ENCODE data around the gene SAMD11. TPM values are rescaled to one million over a fixed set of nuclear protein-coding genes. Genes with fewer than 3 reads are reported as not detected.

SAMD11 gene
- total and polyA plus RNA-seq, 5 donors from 2014 or later: 0.14 to 0.31 TPM; not detected in 3

DNA sequence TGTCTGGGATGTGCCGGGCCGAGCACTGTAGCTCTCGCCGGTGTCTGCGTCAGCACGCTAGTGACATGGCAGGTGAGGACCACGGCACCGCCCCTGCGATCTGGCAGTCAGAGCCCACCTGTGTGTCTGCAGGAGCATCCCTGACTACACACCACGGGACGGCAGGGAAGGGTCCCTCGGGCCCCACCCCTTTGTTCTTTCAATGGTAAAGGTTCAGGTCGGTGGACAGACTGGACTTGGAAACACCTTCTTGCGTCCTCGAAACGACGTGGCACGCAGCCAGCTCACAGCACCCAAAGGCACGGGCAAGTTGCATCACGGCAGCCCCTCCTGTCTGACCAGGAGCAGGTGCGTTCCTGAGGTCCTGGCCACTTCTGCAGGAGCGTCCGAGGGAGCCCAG, 3.7 kb upstream of the SAMD11 start:
- peaks cover 27% of the 10 kb centered on the region for H3K4me1 ChIP-seq (ENCODE audit: control insufficient read depth, insufficient read depth, low read length, poor library complexity, severe bottlenecking)
- Mint-ChIP-seq H3K4me3 (no peak overlapping the region), H3K27me3 (peaks cover 35% of the 10 kb centered on the region), H3K27ac (no peak overlapping the region), H3K9me3 (peaks cover 0 to 1% (median 0%) of the 10 kb centered on the region in 7 donors), H3K36me3 (no peaks in the 10 kb centered on the region), H3K4me1 (peaks cover 0 to 17% (median 7%) of the 10 kb centered on the region in 4 donors)
- H3K27ac ChIP-seq (ENCODE audit: insufficient read depth, low read length, poor library complexity, severe bottlenecking): no peak overlapping the region
- DNase-seq (no peak), ATAC-seq (ENCODE audit: low read depth in 2 of 2) (no peak)
- no peaks in the 10 kb centered on the region for H3K36me3 ChIP-seq (ENCODE audit: control insufficient read depth, insufficient read depth, low read length)
- peaks cover 4% of the 10 kb centered on the region for H3K27me3 ChIP-seq (ENCODE audit: control insufficient read depth, insufficient read depth, low read length)
- H3K9me3 ChIP-seq (ENCODE audit: control insufficient read depth in 2 of 2, low read length in 2 of 2): no peaks in the 10 kb centered on the region
- H3K4me3 ChIP-seq (ENCODE audit: low read depth, low read length): no peak overlapping the region

DNA sequence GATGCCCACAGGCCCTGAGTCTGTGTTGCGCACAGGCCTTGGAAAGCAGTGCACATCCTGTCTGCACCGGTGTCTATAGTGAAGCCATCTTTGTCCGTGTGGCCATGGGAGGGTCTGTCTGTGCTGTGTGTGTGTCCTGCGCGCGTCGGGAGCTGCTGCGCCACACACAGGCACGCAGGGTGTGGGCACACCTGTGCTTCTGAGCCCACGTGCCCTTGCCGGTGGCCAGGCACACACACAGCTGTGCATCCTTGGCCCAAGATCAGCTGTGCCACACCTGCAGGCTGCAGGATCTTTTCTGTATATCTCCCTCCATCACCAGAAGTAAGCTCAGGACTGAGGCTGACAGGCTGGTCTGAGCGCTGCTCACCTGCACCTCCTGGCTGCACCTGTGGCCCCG, 3.2 kb upstream of the SAMD11 start:
- H3K4me1 Mint-ChIP-seq: peaks cover 0 to 17% (median 7%) of the 10 kb centered on the region in 4 donors
- H3K27ac ChIP-seq (ENCODE audit: insufficient read depth, low read length, poor library complexity, severe bottlenecking): no peak overlapping the region
- peaks cover 4% of the 10 kb centered on the region for H3K27me3 ChIP-seq (ENCODE audit: control insufficient read depth, insufficient read depth, low read length)
- no peaks in the 10 kb centered on the region for H3K36me3 ChIP-seq (ENCODE audit: control insufficient read depth, insufficient read depth, low read length)
- H3K4me3 Mint-ChIP-seq: peak overlapping the region in 2 of 4 donors; percentile 40 to 57
- H3K9me3 Mint-ChIP-seq: peaks cover 0 to 1% (median 0%) of the 10 kb centered on the region in 7 donors
- H3K27me3 Mint-ChIP-seq: peaks cover 34% of the 10 kb centered on the region
- peaks cover 30% of the 10 kb centered on the region for H3K4me1 ChIP-seq (ENCODE audit: control insufficient read depth, insufficient read depth, low read length, poor library complexity, severe bottlenecking)
- ATAC-seq (ENCODE audit: low read depth in 2 of 2): no peak
- no peak overlapping the region for H3K4me3 ChIP-seq (ENCODE audit: low read depth, low read length)
- no peak for DNase-seq
- H3K9me3 ChIP-seq (ENCODE audit: control insufficient read depth in 2 of 2, low read length in 2 of 2): no peaks in the 10 kb centered on the region
- no peak overlapping the region for H3K27ac Mint-ChIP-seq
- H3K36me3 Mint-ChIP-seq: no peaks in the 10 kb centered on the region

DNA sequence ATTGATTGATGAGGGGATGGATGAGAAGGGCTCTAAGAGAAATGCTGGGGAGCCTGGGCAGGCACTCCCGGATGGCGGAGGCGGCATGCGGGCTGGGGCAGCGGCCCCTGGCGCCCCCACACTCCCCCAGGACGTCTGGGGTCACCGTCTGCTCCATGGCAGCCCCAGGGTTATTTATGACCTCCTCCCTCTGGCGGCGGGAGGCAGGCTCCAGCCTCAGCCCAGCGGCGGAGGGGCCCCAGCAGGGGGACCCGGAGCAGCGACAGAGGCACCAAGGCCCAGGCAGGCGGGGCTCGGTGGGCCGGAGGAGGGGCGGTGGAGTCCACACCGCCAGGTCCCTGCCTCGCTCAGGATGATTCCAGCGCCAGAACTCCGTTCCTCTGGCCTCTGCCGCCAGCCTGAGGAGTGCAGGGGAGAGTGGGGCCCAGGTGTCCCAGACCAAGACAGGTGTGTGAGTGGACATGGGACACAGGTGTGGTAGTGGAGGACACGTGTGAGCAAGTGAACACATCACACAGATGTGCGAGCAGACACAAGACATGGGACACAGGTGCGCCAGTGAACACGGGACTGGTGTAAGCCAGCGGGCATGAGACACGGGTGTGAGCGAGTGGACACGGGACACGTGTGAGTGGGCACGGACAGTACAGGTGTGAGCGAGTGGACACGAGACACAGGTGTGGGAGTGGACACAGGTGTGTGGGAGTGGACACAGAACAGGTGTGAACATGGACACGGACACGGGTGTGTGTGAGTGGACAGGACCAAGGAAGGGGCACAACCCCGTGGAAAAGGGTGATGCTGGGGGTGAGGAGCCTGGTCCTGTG, 2.5 kb upstream of the SAMD11 start:
- Mint-ChIP-seq H3K27ac (no peak overlapping the region), H3K27me3 (peaks cover 40% of the 10 kb centered on the region), H3K9me3 (peaks cover 0 to 1% (median 0%) of the 10 kb centered on the region in 7 donors), H3K36me3 (no peaks in the 10 kb centered on the region), H3K4me3 (peak overlapping the region; percentile 40 to 61 (median 50)), H3K4me1 (peaks cover 0 to 21% (median 8%) of the 10 kb centered on the region in 4 donors)
- peaks cover 34% of the 10 kb centered on the region for H3K4me1 ChIP-seq (ENCODE audit: control insufficient read depth, insufficient read depth, low read length, poor library complexity, severe bottlenecking)
- H3K4me3 ChIP-seq (ENCODE audit: low read depth, low read length): no peak overlapping the region
- H3K27me3 ChIP-seq (ENCODE audit: control insufficient read depth, insufficient read depth, low read length): peaks cover 5% of the 10 kb centered on the region
- H3K27ac ChIP-seq (ENCODE audit: insufficient read depth, low read length, poor library complexity, severe bottlenecking): no peak overlapping the region
- peak in 1 of 3 donors; percentile 35 for DNase-seq
- H3K9me3 ChIP-seq (ENCODE audit: control insufficient read depth in 2 of 2, low read length in 2 of 2): no peaks in the 10 kb centered on the region
- H3K36me3 ChIP-seq (ENCODE audit: control insufficient read depth, insufficient read depth, low read length): no peaks in the 10 kb centered on the region
- peak in 1 of 2 donors; percentile 18 for ATAC-seq (ENCODE audit: low read depth in 2 of 2)

- no peaks in the 10 kb centered on the region for H3K36me3 Mint-ChIP-seq
- no peak overlapping the region for H3K27ac ChIP-seq (ENCODE audit: insufficient read depth, low read length, poor library complexity, severe bottlenecking)
- DNase-seq: no peak
- no peak overlapping the region for H3K4me3 Mint-ChIP-seq
- no peak for ATAC-seq (ENCODE audit: low read depth in 2 of 2)
- peaks cover 0 to 1% (median 0%) of the 10 kb centered on the region in 7 donors for H3K9me3 Mint-ChIP-seq
- H3K4me1 ChIP-seq (ENCODE audit: control insufficient read depth, insufficient read depth, low read length, poor library complexity, severe bottlenecking): peaks cover 34% of the 10 kb centered on the region
- no peak overlapping the region for H3K4me3 ChIP-seq (ENCODE audit: low read depth, low read length)
- H3K4me1 Mint-ChIP-seq: peaks cover 0 to 23% (median 10%) of the 10 kb centered on the region in 4 donors
- H3K27me3 ChIP-seq (ENCODE audit: control insufficient read depth, insufficient read depth, low read length): peaks cover 6% of the 10 kb centered on the region
- no peaks in the 10 kb centered on the region for H3K36me3 ChIP-seq (ENCODE audit: control insufficient read depth, insufficient read depth, low read length)
- no peak overlapping the region for H3K27ac Mint-ChIP-seq
- H3K27me3 Mint-ChIP-seq: peaks cover 45% of the 10 kb centered on the region
- no peaks in the 10 kb centered on the region for H3K9me3 ChIP-seq (ENCODE audit: control insufficient read depth in 2 of 2, low read length in 2 of 2)
These were observed 400 bp downstream of the SAMD11 start for GRCh38 chr1:923991-924655.

DNA sequence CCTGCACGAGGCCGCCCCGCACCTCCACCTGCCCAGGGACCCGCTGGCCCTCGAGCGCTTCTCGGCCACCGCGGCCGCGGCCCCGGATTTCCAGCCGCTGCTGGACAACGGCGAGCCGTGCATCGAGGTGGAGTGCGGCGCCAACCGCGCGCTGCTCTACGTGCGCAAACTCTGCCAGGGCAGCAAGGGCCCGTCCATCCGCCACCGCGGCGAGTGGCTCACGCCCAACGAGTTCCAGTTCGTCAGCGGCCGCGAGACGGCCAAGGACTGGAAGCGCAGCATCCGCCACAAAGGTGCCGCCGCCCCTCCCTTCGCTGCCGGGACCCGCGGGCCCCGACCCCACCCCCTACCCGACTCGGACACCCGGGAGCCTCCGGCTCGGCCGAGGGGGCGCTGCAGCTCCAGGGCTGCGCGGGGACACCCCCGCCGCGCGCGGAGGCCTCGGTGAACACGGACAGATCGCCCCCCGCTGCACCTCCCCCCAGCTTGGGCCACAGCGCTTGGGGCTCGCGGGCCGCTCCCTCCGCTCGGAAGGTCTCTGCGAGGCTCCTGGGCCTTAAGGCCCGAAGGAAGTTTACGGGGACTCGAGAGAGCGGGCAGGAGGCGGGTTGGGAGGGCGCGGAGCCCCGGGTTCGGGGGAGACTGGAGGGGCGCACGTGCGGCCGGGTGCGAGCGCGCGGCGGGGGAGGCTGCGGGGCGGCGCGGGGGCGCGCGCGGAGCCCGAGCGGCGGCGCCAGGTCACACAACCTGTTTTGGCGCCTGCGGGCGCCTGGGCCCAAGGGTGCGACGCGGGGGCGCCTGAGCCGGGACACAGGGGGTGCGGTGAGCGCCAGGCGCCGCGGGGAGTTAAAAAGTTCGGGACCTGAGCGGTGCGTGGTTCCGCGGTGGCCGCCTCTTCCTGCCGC, 1.2 kb downstream of the SAMD11 start:
- Mint-ChIP-seq H3K4me1 (peaks cover 0 to 23% (median 10%) of the 10 kb centered on the region in 4 donors), H3K27ac (peak overlapping the region in 1 of 3 donors; percentile 5), H3K27me3 (peaks cover 45% of the 10 kb centered on the region), H3K9me3 (peaks cover 0 to 1% (median 0%) of the 10 kb centered on the region in 7 donors), H3K4me3 (peak overlapping the region in 1 of 4 donors; percentile 28), H3K36me3 (no peaks in the 10 kb centered on the region)
- peaks cover 6% of the 10 kb centered on the region for H3K27me3 ChIP-seq (ENCODE audit: control insufficient read depth, insufficient read depth, low read length)
- no peaks in the 10 kb centered on the region for H3K36me3 ChIP-seq (ENCODE audit: control insufficient read depth, insufficient read depth, low read length)
- ATAC-seq (ENCODE audit: low read depth in 2 of 2) (no peak), DNase-seq (peak in 1 of 3 donors; percentile 15)
- no peak overlapping the region for H3K27ac ChIP-seq (ENCODE audit: insufficient read depth, low read length, poor library complexity, severe bottlenecking)
- peaks cover 34% of the 10 kb centered on the region for H3K4me1 ChIP-seq (ENCODE audit: control insufficient read depth, insufficient read depth, low read length, poor library complexity, severe bottlenecking)
- H3K9me3 ChIP-seq (ENCODE audit: control insufficient read depth in 2 of 2, low read length in 2 of 2): no peaks in the 10 kb centered on the region
- no peak overlapping the region for H3K4me3 ChIP-seq (ENCODE audit: low read depth, low read length)

- no peaks in the 10 kb centered on the region for H3K9me3 ChIP-seq (ENCODE audit: control insufficient read depth in 2 of 2, low read length in 2 of 2)
- no peak overlapping the region for H3K27ac ChIP-seq (ENCODE audit: insufficient read depth, low read length, poor library complexity, severe bottlenecking)
- peaks cover 29% of the 10 kb centered on the region for H3K4me1 ChIP-seq (ENCODE audit: control insufficient read depth, insufficient read depth, low read length, poor library complexity, severe bottlenecking)
- H3K4me3 ChIP-seq (ENCODE audit: low read depth, low read length): no peak overlapping the region
- Mint-ChIP-seq H3K27me3 (peaks cover 45% of the 10 kb centered on the region), H3K9me3 (peaks cover 0 to 1% (median 0%) of the 10 kb centered on the region in 7 donors), H3K36me3 (no peaks in the 10 kb centered on the region), H3K4me1 (peaks cover 0 to 18% (median 8%) of the 10 kb centered on the region in 4 donors), H3K4me3 (peak overlapping the region; percentile 52 to 76 (median 70)), H3K27ac (no peak overlapping the region)
- ATAC-seq (ENCODE audit: low read depth in 2 of 2): no peak
- peaks cover 6% of the 10 kb centered on the region for H3K27me3 ChIP-seq (ENCODE audit: control insufficient read depth, insufficient read depth, low read length)
- DNase-seq: no peak
- H3K36me3 ChIP-seq (ENCODE audit: control insufficient read depth, insufficient read depth, low read length): no peaks in the 10 kb centered on the region
These were observed 2.1 kb downstream of the SAMD11 start for GRCh38 chr1:925561-926421.
